Upper lobe of left lung (tissue), 6 donors: ENCODE measurements around the gene DOCK10. TPM values are rescaled to one million over a fixed set of nuclear protein-coding genes. Genes with fewer than 3 reads are reported as not detected.

ENCODE experiments used
- ATAC-seq, 2 donors: fragments of 200-7000 bp; cut with Tn5 transposase; one replicate each; pipeline ENCODE4 v1.9.1; 2022; ENCODE audit warnings: mild to moderate bottlenecking in 2 of 2, moderate library complexity in 2 of 2; ENCODE audit not compliant: low FRiP score in 2 of 2
- DNase-seq, 2 donors: peaks; one replicate each; pipeline ENCODE4 v3.0.0-alpha.2; 2019 to 2020
- H3K27ac ChIP-seq, 4 donors: fragments of 200-600 bp; sonication (generic); one replicate each; pipeline ENCODE4 v1.5.1; 2016 to 2019
- H3K27me3 ChIP-seq, 4 donors: fragments of 200-600 bp; sonication (generic); one replicate each; pipeline ENCODE4 v1.5.1; 2017 to 2019
- H3K36me3 ChIP-seq, 4 donors: fragments of 200-600 bp; sonication (generic); one replicate each; pipeline ENCODE4 v1.5.1; 2016 to 2019
- H3K4me1 ChIP-seq, 4 donors: fragments of 200-600 bp; sonication (generic); one replicate each; pipeline ENCODE4 v1.5.1; 2018 to 2019
- H3K4me3 ChIP-seq, 4 donors: fragments of 200-600 bp; sonication (generic); one replicate each; pipeline ENCODE4 v1.5.1; 2017 to 2019; ENCODE audit warnings: mild to moderate bottlenecking in 2 of 4, moderate library complexity in 1 of 4
- H3K9me3 ChIP-seq, 4 donors: fragments of 200-600 bp; sonication (generic); one replicate each; pipeline ENCODE4 v1.5.1; 2018 to 2019
- EP300 ChIP-seq, 4 donors: sonication (generic); formaldehyde crosslinking; IDR thresholded peaks; one replicate each; pipeline ENCODE4 v1.5.1; 2017; ENCODE audit warnings: antibody characterized with exemption in 4 of 4, control low read depth in 2 of 4
- POLR2A ChIP-seq, 4 donors: fragments of 450-650 bp; IDR thresholded peaks; one replicate each; pipeline ENCODE4 v1.5.1; 2016 to 2017; ENCODE audit warnings: antibody characterized with exemption in 4 of 4, mild to moderate bottlenecking in 2 of 4
- POLR2AphosphoS5 ChIP-seq, 2 donors: sonication (generic); formaldehyde crosslinking; IDR thresholded peaks; one replicate each; pipeline ENCODE4 v1.5.1; 2017; ENCODE audit warnings: antibody characterized with exemption in 2 of 2
- WGBS, 2 donors: methylation state at CpG; one replicate each; pipeline ENCODE4 v1.1.5; 2017 to 2018; 5-methylcytosine and 5-hydroxymethylcytosine counted together
- total RNA-seq, 6 donors: library from RNA; depleted of rRNA in 4 of 6; stranded (reverse); fragments of >200 nt in 4 of 6; gene quantifications; one replicate each; pipeline versions ENCODE4 v1.1.0 to v1.2.1, GENCODE V29; 2016 to 2021
- TF ChIP-seq, protein P1 (sequence below), 6 experiments: fragments of 450-650 bp in 4 of 6; fragments of 200-600 bp in 2 of 6; sonication (generic) in 2 of 6; IDR thresholded peaks; one replicate each; pipeline ENCODE4 v1.5.1; 2016 to 2019; ENCODE audit warnings: antibody characterized with exemption in 6 of 6
- donor health status: DM: no; HTN: no; CAD: no; lungs with moderate emphysema.
- donor health status: DM: no; HTN: yes; CAD: no; lungs with severe emphysema.

Gene DOCK10
- total RNA-seq, 6 donors from 2014 or later = 17.6 to 127 (median 39.9) TPM

DNA sequence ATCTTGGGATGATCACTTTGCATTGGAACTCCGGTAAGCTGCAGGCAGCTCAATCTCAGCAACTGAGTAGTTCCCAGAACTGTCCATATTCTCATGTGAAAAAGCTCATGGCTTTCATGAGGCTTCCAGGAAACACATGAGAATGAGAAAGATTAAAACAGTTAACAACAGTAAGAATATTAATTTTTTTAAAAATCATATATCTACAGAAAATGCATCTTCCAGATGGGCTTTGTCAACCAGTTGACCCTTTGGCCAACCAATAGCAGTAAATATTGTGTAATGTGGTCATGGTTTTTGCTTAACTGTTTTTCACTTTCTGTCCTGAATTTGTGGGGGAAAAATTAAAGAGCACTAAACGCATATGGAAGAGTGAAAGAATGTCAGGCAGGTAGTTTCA, 194.9 kb downstream of the DOCK10 start:
- Histone ChIP-seq H3K27ac (no peak overlapping the region), H3K36me3 (peaks cover 0 to 4% (median 0%) of the 10 kb centered on the region in 4 donors), H3K4me1 (no peaks in the 10 kb centered on the region), H3K9me3 (no peaks in the 10 kb centered on the region), H3K4me3 (no peak overlapping the region), H3K27me3 (no peaks in the 10 kb centered on the region)
- TF ChIP-seq POLR2A (IDR thresholded peaks at IDR 0.05) (no peak), POLR2AphosphoS5 (IDR thresholded peaks at IDR 0.05) (no peak), EP300 (IDR thresholded peaks at IDR 0.05) (no peak)
- TF ChIP-seq, protein P1, sequence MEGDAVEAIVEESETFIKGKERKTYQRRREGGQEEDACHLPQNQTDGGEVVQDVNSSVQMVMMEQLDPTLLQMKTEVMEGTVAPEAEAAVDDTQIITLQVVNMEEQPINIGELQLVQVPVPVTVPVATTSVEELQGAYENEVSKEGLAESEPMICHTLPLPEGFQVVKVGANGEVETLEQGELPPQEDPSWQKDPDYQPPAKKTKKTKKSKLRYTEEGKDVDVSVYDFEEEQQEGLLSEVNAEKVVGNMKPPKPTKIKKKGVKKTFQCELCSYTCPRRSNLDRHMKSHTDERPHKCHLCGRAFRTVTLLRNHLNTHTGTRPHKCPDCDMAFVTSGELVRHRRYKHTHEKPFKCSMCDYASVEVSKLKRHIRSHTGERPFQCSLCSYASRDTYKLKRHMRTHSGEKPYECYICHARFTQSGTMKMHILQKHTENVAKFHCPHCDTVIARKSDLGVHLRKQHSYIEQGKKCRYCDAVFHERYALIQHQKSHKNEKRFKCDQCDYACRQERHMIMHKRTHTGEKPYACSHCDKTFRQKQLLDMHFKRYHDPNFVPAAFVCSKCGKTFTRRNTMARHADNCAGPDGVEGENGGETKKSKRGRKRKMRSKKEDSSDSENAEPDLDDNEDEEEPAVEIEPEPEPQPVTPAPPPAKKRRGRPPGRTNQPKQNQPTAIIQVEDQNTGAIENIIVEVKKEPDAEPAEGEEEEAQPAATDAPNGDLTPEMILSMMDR (IDR thresholded peaks at IDR 0.05) = no peak
- no peak for DNase-seq
- ATAC-seq = no peak
- WGBS, 2 donors = 83 to 90% methylated on average over 2 of the region's 2 CpGs

DNA sequence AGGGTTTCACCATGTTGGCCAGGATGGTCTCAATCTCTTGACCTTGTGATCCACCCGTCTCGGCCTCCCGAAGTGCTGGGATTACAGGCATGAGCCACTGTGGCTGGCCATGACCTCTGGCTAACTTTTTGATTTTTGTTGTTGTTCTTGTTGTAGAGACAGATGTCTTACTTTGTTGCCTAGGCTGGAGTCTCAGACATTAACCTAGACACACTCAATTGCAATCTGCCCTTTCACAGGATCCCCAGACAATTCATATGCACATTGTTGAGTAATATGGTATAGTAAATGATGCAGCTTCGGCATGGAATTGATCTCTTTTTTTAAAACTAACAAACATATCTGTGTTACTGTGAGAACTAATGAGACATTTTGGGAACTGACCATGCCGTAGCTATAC, 195.6 kb downstream of the DOCK10 start:
- 84 to 91% methylated on average over 5 of the region's 5 CpGs for WGBS, 2 donors
- ATAC-seq (no peak), DNase-seq (no peak)

DNA sequence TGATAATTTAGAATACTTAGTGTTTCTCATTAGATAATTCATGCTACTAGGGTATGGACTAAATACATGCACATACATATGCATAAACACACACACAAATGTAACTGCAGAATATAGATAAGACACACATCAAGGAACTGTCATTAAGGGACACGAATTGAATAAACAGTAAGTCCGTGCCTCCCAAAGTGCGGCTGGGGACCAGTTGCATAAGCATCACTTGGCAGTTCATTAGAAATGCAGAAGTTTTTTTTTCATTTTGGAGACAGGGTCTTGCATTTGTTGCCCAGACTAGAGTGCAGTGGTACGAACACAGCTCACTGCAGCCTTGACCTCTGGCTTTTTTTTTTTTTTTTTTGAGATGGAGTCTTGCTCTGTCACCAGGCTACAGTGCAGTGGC, 196.1 kb downstream of the DOCK10 start:
- no peak for ATAC-seq
- Histone ChIP-seq H3K9me3 (no peaks in the 10 kb centered on the region), H3K4me1 (no peaks in the 10 kb centered on the region), H3K27ac (no peak overlapping the region), H3K27me3 (no peaks in the 10 kb centered on the region), H3K4me3 (no peak overlapping the region), H3K36me3 (peaks cover 0 to 4% (median 0%) of the 10 kb centered on the region in 4 donors)
- DNase-seq = no peak
- WGBS, 2 donors = 81 to 87% methylated on average over 4 of the region's 4 CpGs
- TF ChIP-seq POLR2AphosphoS5 (IDR thresholded peaks at IDR 0.05) = no peak
- no peak for TF ChIP-seq POLR2A (IDR thresholded peaks at IDR 0.05)
- TF ChIP-seq EP300 (IDR thresholded peaks at IDR 0.05) = no peak
- TF ChIP-seq, protein P1 (IDR thresholded peaks at IDR 0.05) = no peak

More for the DNA sequence above, 195.6 kb downstream of the DOCK10 start:
- H3K9me3 ChIP-seq = no peaks in the 10 kb centered on the region
- TF ChIP-seq POLR2AphosphoS5 (IDR thresholded peaks at IDR 0.05) (no peak), POLR2A (IDR thresholded peaks at IDR 0.05) (no peak), EP300 (IDR thresholded peaks at IDR 0.05) (no peak)
- TF ChIP-seq, protein P1 (IDR thresholded peaks at IDR 0.05) = no peak
- H3K27ac ChIP-seq = no peak overlapping the region
- H3K4me3 ChIP-seq = no peak overlapping the region
- H3K4me1 ChIP-seq = no peaks in the 10 kb centered on the region
- H3K27me3 ChIP-seq = no peaks in the 10 kb centered on the region
- peaks cover 0 to 4% (median 0%) of the 10 kb centered on the region in 4 donors for H3K36me3 ChIP-seq

DNA sequence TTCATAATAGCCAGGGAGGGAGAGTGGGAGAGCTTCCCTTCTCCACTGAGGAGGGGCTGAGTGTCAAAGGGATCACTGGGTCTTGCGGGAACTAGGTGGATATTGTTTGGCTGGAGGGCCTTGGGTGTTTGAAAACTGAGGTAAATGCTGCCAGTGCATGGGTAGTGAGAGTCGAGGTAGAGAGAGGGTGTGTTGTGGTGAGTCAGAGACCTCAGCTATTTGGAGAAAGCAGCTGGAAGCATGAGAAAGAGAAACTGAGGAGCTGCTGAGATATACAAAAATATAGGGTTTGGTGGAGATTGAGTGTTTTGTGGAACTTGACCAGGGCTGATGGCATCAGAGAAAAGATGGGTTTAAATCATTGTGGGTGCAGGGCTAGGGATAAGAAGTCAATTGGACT, 199.1 kb downstream of the DOCK10 start:
- no peak overlapping the region for H3K4me3 ChIP-seq
- 84 to 91% methylated on average over 2 of the region's 2 CpGs for WGBS, 2 donors
- DNase-seq (no peak), ATAC-seq (no peak)
- peaks cover 0 to 4% (median 0%) of the 10 kb centered on the region in 4 donors for H3K36me3 ChIP-seq
- no peaks in the 10 kb centered on the region for H3K9me3 ChIP-seq
- no peak overlapping the region for H3K27ac ChIP-seq
- TF ChIP-seq EP300 (IDR thresholded peaks at IDR 0.05) (no peak), POLR2AphosphoS5 (IDR thresholded peaks at IDR 0.05) (no peak), POLR2A (IDR thresholded peaks at IDR 0.05) (no peak)
- TF ChIP-seq, protein P1 (IDR thresholded peaks at IDR 0.05) = no peak
- no peaks in the 10 kb centered on the region for H3K27me3 ChIP-seq
- H3K4me1 ChIP-seq = no peaks in the 10 kb centered on the region

DNA sequence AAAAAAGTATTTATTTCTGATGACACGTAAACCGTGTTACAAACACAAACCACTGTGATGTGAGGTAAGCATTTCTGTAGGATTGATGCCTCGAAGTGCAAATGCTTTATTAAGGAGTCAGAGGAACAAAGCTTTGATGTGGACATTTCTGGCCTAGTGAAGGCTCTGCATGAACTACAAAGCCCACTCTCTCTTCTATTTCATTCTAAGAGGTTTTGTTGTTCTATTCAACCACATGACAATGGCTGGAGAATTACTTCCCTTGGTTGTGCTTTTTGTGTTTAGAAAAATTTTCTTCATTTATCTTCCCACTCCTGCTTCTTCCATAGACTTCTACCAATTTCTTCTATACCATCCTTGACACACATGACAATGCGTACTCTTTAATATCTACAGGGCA, 200.4 kb downstream of the DOCK10 start:
- DNase-seq (no peak), ATAC-seq (no peak)
- Histone ChIP-seq H3K4me1 (no peaks in the 10 kb centered on the region), H3K9me3 (no peaks in the 10 kb centered on the region), H3K36me3 (peaks cover 0 to 4% (median 0%) of the 10 kb centered on the region in 4 donors), H3K4me3 (no peak overlapping the region), H3K27me3 (no peaks in the 10 kb centered on the region), H3K27ac (no peak overlapping the region)
- WGBS, 2 donors = 94% methylated on average over 4 of the region's 4 CpGs
- TF ChIP-seq EP300 (IDR thresholded peaks at IDR 0.05) (no peak), POLR2AphosphoS5 (IDR thresholded peaks at IDR 0.05) (no peak), POLR2A (IDR thresholded peaks at IDR 0.05) (no peak)
- TF ChIP-seq, protein P1 (IDR thresholded peaks at IDR 0.05) = no peak
